ENCODE results near the gene THRB.

GRCh38 chr3:24447836-24448235 is 46.8 kb downstream of the THRB start:
- TF ChIP-seq CTCF (IDR thresholded peaks at IDR 0.05) (no peak), POLR2A (IDR thresholded peaks at IDR 0.05; ENCODE audit: low read length) (no peak), CEBPB (IDR thresholded peaks at IDR 0.05) (no peak), REST (IDR thresholded peaks at IDR 0.05) (no peak), SREBF2 (IDR thresholded peaks at IDR 0.05) (no peak), MAX (IDR thresholded peaks at IDR 0.05) (no peak), ELK1 (IDR thresholded peaks at IDR 0.05; ENCODE audit: low read depth, low read length) (no peak), RFX5 (IDR thresholded peaks at IDR 0.05) (no peak), ZNF302 (CRISPR knock-in tag; IDR thresholded peaks at IDR 0.05) (no peak), EP300 (IDR thresholded peaks at IDR 0.05) (no peak), SMC3 (IDR thresholded peaks at IDR 0.05) (no peak), USF2 (IDR thresholded peaks at IDR 0.05) (no peak)
